GM18505 (cell line): ENCODE results near the gene LYPD6.

Experiments used
- ATAC-seq: cut with Tn5 transposase; IDR thresholded peaks from one replicate; pipeline ENCODE4 v1.9.1; 2021; ENCODE audit not compliant: unreplicated experiment
- POLR2A ChIP-seq: IDR thresholded peaks from 4 replicates; pipeline ENCODE4 v1.6.1; 2011; ENCODE audit warnings: borderline replicate concordance; ENCODE audit not compliant: insufficient read depth, insufficient read length; ENCODE audit errors: extremely low read depth

LYPD6 gene

DNA sequence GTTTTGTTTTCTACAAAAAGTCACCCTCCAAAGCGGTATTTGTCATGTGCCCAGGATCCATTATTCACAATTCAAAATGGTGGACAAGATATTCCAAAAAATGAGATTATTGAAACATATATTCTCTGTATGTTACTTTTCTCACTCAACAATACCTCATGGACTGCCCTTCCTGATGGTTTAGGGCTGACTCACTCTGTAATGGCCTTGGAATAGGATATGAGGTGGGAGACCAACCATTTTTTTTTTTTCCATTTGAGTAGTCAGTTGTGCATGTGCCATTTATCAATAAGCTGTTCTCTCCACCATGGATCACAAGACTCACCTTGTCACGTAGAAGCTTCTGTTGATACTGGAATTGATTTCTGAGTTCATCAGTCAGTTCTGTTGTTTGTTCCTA lies 64.5 kb downstream of the LYPD6 start:
- no peak for ATAC-seq
- TF ChIP-seq POLR2A: no peak

DNA sequence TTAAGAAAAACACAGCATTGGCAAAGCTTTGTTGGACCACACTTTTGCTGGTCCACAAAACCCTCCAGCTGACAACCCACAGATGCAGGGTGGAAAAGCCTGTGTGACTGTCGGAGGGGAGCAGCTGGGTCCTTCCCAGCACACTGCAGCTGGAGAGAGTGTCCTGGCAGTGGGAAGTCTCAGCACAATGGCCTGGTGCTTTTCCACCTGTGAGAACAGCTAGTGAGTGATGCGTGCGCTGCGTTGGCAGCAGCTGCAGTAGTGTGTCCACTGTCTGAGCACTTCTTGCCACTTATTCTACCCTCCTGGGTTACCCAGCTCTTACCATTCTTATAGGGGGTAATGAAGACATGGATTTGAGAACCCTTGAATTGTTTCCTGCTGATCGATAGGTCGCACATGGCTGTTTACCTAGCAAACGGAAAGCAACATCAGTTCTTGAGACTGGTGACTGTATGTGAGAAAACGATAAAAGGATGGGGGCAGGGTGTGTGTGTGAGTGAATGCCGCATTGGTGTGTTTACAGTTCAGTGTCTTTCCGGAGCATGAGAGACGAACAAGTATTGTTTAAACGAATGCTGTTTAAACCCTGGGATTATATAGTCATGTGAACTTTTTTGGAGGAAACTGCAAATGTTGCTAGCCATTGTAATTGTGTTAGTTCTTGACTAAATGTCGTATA lies 69.7 kb downstream of the LYPD6 start:
- ATAC-seq: no peak
- no peak for TF ChIP-seq POLR2A

DNA sequence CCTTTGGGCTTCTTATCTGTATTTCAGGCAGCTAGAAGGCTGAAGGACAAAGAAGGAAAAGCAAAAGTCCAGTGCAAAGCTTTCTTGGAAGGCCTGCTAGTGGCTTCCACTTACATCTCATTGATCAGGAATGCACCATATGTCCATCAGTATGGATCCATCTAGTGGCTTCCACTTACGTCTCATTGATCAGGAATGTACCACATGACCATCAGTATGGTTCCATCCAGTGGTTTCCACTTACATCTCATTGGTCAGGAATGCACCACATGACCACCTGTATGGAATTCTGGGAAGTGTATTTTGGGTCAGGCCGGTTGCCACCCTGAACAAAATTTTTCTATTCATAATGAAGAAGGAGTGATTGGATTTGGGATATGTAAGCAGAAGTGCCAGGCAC lies 70.6 kb downstream of the LYPD6 start:
- ATAC-seq: no peak
- TF ChIP-seq POLR2A: no peak

DNA sequence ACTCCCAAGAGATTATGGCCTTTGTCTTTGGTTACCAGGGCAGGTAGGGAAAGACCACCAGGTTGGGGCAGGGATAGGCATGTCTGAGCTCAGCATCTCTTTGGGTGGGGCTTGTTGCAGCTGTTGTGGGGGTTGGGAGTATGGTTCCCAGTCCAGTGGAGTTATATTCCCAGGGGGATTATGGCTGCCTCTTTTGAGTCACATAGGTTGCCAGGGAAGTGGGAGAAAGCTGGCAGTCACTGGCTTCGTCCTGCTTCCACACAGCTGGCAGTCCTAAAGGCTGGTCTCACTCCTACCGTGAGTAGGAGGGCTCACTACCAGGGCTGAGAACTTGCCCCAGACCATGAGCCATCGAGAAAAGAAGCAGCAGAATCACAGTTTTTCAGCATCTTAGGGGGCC lies 79.1 kb downstream of the LYPD6 start:
- no peak for ATAC-seq
- TF ChIP-seq POLR2A: no peak

DNA sequence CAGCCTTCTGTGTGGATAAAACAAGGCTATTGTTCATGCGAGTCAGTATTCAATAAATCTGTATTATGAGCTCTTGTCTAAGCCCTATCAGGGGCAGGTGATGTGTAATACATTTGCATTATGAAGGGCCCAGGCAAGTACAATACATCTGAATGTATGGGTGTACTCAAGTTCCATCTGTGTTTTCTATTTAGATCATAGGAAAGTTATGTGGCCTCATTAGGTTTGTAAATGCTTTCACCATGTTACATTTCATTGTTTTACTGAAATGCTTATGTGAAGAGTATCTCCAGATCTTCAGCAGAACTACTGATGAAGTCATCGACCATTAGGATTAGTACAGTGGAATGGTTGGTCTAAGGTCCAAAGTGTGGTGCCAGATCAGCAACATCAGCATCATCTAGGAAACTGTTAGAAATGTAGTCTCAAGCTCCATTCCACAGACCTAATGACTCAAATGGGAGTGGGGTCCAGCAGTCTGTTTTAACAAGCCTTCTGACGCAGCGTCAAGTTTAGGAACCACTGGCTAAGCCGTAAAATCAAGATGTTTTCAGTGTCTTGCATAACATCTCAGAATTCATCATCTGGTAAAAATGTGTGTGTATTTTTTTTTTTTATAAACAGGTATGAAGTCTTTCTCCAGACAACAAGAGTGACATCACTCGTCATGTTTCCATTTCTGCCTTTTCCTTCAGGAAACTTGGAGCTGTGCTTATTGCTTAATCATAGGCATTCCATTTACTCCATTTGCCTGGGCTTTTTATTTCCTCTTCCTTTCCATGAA lies 80.5 kb downstream of the LYPD6 start:
- no peak for TF ChIP-seq POLR2A
- ATAC-seq: no peak

DNA sequence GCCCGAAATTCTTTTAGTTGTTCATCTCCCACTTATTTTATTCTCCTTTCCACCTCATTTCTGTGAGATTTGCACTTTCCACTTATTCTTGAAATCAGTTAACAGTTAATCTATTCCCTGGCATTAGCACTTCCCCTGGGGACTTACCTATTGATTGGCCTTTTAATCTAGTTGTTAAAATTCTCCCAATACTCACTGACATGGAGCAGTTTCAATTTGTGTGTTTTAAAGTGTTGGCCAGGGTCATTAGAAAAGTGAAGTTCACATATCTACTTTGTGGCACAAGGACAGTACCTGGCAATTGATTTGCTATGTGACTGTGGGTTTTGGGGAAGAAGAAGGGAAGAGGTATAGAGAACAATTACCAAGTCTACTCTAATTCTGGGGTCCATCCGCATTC lies 83.1 kb downstream of the LYPD6 start:
- no peak for TF ChIP-seq POLR2A
- ATAC-seq: no peak

DNA sequence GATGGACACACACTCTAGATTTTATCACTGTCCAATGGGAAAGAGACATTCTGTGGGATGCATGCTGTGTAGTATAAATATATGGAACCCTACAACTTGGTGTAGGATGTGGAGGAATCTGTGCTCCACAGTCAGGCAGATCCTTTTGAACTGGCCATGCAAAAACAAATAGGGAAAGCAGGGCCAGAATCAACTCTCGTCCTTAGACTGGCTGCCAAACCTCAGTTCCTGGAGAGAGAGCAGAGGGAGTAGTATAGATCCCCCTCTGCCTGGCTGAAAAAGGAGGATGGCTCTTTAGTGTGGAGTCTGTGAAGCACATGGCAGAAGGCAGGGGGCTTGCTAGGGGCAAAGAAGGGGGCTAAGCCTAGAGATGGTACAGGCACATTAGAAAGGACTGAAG lies 84.7 kb downstream of the LYPD6 start:
- TF ChIP-seq POLR2A: no peak
- no peak for ATAC-seq

DNA sequence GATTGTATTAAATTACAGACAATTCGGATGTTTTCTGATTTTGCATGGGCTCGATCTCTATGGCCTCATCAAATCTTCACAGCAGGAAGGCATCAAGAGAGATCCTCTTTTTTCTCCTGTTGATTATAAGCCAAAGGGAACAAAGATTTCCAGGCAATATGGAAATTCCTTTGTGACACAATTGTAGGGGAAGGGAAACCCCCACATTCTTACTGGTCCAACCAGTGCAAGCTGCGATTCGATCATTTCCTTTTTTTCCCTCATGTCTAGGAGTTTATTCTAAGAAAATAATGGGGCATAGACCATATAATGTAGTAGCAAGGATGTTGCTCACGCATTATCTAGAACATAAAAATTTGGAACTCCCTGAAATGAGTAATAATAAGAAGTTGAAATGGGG lies 87.7 kb downstream of the LYPD6 start:
- no peak for ATAC-seq
- TF ChIP-seq POLR2A: no peak

DNA sequence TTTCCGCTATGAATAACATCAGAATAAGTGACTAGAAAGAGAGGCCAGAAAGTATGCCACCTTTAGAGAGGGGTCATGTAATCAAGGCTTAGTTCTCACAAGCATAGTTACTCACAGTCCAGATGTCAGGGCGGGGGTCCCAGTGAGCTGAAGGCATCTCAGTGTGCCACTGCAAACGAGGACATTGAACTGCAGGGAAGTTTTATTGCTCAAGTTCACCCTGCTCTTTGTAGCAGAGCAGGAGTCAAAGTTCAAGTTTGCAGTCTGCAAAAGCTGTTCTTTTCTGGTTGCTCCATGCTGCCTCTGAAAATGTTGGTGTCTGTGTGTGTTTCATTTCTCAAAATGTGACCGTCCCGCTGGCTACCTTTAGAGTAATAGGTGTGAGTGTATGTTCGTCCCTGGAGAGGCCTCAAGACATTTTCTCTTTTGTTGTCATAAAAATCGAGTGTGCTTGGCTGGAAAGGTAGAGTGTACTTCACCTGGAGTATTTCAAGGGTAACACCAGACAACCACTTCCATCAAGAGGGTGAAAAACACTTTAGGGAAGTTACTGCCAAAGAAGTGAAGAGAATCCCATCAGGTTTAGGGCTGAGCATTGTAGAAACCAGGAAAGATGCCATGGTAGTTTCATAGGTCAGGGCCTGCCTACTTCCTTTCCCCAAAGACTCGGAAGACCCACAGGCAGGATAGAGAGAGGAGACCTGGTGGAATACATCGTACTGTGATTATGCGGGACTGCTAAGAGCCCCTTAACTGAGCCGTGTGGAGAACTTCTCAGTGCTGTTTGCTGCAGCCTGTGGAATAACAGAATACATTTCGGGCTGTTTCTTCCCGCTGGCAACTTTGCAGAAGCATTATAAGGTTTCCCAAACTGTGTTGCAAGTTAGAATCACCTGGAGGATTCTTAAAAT lies 89.9 kb downstream of the LYPD6 start:
- no peak for TF ChIP-seq POLR2A
- ATAC-seq: no peak

DNA sequence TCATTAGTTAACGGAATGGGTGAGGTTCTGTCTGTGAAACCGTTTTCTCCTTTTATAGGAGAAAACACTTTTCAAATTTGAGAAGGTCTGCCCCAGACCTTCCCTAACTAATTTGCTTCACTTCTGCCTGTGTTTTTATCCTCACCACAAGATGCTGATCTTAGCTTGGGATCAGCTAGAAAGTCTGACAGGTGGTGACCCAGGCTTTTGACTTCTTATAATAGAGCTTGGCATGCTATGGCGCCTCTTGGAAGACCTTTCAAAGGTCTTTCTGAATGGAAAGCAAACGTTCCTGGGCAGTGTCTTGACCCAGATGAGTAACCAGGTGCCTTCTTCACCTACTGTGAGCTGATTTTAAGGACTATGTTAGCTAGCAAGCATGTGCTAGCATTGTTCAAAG lies 91.4 kb downstream of the LYPD6 start:
- no peak for TF ChIP-seq POLR2A
- ATAC-seq: no peak

DNA sequence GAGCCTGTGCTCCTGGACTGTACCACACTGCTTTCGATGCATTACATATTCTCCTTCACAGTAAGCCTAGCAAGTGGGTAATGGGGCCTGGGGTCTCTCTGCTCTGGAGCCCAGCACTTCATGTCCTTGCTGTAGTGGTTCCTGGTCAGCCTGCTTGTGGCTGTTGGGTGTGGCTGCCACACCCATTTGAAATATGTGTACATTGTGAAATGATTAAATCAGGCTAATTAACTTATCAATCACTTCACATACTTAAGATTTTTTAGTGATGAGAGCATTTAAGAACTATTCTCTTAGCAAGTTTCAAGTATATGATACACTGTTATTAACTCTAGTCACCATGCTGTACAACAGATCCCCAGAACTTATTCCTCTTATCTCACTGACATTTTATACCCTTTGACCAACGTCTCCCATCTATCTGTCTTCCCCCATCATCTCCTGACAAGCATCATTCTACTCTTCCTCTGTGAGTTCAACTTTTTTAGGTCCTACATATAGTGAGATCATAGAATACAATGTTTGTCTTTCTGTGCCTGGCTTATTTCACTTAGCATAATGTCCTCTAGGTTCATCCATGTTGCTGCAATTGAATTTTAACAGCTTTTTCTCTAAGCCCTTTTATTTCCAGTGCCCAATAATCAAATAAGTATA lies 92.1 kb downstream of the LYPD6 start:
- ATAC-seq: no peak
- TF ChIP-seq POLR2A: no peak

DNA sequence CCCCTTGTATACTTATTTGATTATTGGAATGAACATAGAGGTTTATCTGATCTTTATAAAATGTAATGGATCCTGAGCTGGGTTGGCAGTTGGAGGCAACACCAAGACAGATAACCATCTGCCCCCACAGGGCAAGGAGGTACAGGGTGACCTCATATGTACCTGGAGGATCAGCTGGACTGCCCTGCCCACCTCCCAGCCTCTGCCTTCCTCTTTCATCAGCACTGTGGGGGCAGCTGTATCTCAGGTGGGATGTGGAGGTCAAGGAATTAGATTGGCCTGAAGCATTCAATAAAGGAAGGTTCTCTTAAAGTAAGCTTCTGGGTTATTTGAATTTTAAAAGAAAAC lies 92.6 kb downstream of the LYPD6 start:
- ATAC-seq: no peak
- no peak for TF ChIP-seq POLR2A

DNA sequence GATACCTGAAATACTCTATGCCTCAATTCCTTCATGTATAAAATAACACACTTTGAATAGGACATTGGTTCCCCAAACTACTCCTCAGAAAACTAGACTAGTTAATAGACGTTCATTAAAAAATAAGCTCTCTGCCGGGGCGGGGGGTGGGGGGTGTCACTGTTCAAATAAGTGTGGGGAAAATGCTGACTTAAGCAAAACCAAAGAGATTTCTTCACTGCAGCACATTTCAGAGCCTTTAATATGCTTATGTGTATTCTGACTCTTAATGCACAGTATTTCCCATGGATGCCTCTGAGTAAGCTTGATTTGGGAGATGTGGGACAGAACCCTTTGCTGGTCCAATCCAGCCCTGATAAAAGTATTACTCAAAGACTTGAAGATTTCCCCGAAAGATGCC lies 93.2 kb downstream of the LYPD6 start:
- no peak for TF ChIP-seq POLR2A
- no peak for ATAC-seq
